Measurements from ENCODE around the gene MTHFD2. TPM values are rescaled to one million over a fixed set of nuclear protein-coding genes. Genes with fewer than 3 reads are reported as not detected.

Gene MTHFD2
- total RNA-seq, 1 donor from 2014 or later: 365 TPM

GRCh38 chr2:74205113-74205512, 6.7 kb downstream of the MTHFD2 start:
- peaks cover 88% of the 10 kb centered on the region for H3K79me2 ChIP-seq (ENCODE audit: insufficient read depth, low read length)
- no peak overlapping the region for H3K4me3 ChIP-seq (ENCODE audit: insufficient read depth, low read depth, low read length)
- H3K27me3 Mint-ChIP-seq (ENCODE audit: low read depth, unreplicated experiment): no peaks in the 10 kb centered on the region
- H3K4me3 Mint-ChIP-seq (ENCODE audit: unreplicated experiment): peak overlapping the region; percentile 4
- peaks cover 83% of the 10 kb centered on the region for H4K20me1 ChIP-seq (ENCODE audit: insufficient read depth, low read length)
- FAIRE-seq: no peak
- no peak for DNase-seq (ENCODE audit: low read depth)
- no peak overlapping the region for H3K27ac Mint-ChIP-seq (ENCODE audit: unreplicated experiment)
- H3K36me3 Mint-ChIP-seq (ENCODE audit: low read depth, unreplicated experiment): peaks cover 27% of the 10 kb centered on the region
- H3K27ac ChIP-seq (ENCODE audit: low read depth, low read length): no peak overlapping the region
- no peak overlapping the region for H3K4me2 ChIP-seq (ENCODE audit: low read length)
- no peaks in the 10 kb centered on the region for H3K27me3 ChIP-seq (ENCODE audit: insufficient read depth, low read length)
- no peak overlapping the region for H3K9ac ChIP-seq (ENCODE audit: low read length)
- H3K9me3 ChIP-seq (ENCODE audit: insufficient read depth, low read depth, low read length): no peaks in the 10 kb centered on the region
- H3K9me3 Mint-ChIP-seq (ENCODE audit: unreplicated experiment): no peaks in the 10 kb centered on the region
- TF ChIP-seq EZH2 (IDR thresholded peaks at IDR 0.05; ENCODE audit: insufficient read depth, low read length): no peak
- TF ChIP-seq, protein P1, sequence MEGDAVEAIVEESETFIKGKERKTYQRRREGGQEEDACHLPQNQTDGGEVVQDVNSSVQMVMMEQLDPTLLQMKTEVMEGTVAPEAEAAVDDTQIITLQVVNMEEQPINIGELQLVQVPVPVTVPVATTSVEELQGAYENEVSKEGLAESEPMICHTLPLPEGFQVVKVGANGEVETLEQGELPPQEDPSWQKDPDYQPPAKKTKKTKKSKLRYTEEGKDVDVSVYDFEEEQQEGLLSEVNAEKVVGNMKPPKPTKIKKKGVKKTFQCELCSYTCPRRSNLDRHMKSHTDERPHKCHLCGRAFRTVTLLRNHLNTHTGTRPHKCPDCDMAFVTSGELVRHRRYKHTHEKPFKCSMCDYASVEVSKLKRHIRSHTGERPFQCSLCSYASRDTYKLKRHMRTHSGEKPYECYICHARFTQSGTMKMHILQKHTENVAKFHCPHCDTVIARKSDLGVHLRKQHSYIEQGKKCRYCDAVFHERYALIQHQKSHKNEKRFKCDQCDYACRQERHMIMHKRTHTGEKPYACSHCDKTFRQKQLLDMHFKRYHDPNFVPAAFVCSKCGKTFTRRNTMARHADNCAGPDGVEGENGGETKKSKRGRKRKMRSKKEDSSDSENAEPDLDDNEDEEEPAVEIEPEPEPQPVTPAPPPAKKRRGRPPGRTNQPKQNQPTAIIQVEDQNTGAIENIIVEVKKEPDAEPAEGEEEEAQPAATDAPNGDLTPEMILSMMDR (IDR thresholded peaks at IDR 0.05; ENCODE audit: insufficient read depth, low read depth, low read length): no peak
- H3K4me1 Mint-ChIP-seq (ENCODE audit: low read depth, unreplicated experiment): peaks cover 41% of the 10 kb centered on the region
- no peak overlapping the region for H2AFZ ChIP-seq (ENCODE audit: low read depth, low read length)
- H3K4me1 ChIP-seq (ENCODE audit: insufficient read depth, low read length): peaks cover 4% of the 10 kb centered on the region
- H3K36me3 ChIP-seq (ENCODE audit: insufficient read depth, low read length): peaks cover 20% of the 10 kb centered on the region

DNA sequence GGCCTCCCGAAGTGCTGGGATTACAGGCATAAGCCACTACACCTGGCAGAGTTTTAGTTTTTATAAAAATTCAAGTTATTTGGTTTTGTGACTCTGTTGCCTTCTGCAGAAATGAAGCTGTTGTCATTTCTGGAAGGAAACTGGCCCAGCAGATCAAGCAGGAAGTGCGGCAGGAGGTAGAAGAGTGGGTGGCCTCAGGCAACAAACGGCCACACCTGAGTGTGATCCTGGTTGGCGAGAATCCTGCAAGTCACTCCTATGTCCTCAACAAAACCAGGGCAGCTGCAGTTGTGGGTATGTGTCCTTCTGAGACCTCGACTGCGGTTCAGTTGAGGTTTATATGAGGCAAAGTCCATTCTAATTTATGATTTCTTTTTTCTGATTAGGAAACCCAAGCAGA, 7.2 kb downstream of the MTHFD2 start:
- peaks cover 24% of the 10 kb centered on the region for H3K36me3 ChIP-seq (ENCODE audit: insufficient read depth, low read length)
- H3K4me2 ChIP-seq (ENCODE audit: low read length): no peak overlapping the region
- no peaks in the 10 kb centered on the region for H3K9me3 ChIP-seq (ENCODE audit: insufficient read depth, low read depth, low read length)
- no peaks in the 10 kb centered on the region for H3K27me3 ChIP-seq (ENCODE audit: insufficient read depth, low read length)
- no peak overlapping the region for H2AFZ ChIP-seq (ENCODE audit: low read depth, low read length)
- H3K9me3 Mint-ChIP-seq (ENCODE audit: unreplicated experiment): no peaks in the 10 kb centered on the region
- H3K27me3 Mint-ChIP-seq (ENCODE audit: low read depth, unreplicated experiment): no peaks in the 10 kb centered on the region
- no peak overlapping the region for H3K4me3 Mint-ChIP-seq (ENCODE audit: unreplicated experiment)
- DNase-seq (ENCODE audit: low read depth) (no peak), FAIRE-seq (no peak)
- no peak overlapping the region for H3K27ac ChIP-seq (ENCODE audit: low read depth, low read length)
- H3K4me3 ChIP-seq (ENCODE audit: insufficient read depth, low read depth, low read length): no peak overlapping the region
- peaks cover 78% of the 10 kb centered on the region for H4K20me1 ChIP-seq (ENCODE audit: insufficient read depth, low read length)
- TF ChIP-seq, protein P1 (IDR thresholded peaks at IDR 0.05; ENCODE audit: insufficient read depth, low read depth, low read length): no peak
- TF ChIP-seq EZH2 (IDR thresholded peaks at IDR 0.05; ENCODE audit: insufficient read depth, low read length): no peak
- peaks cover 27% of the 10 kb centered on the region for H3K36me3 Mint-ChIP-seq (ENCODE audit: low read depth, unreplicated experiment)
- H3K4me1 Mint-ChIP-seq (ENCODE audit: low read depth, unreplicated experiment): peaks cover 43% of the 10 kb centered on the region
- peaks cover 83% of the 10 kb centered on the region for H3K79me2 ChIP-seq (ENCODE audit: insufficient read depth, low read length)
- peak overlapping the region; percentile 72 for H3K27ac Mint-ChIP-seq (ENCODE audit: unreplicated experiment)
- H3K9ac ChIP-seq (ENCODE audit: low read length): no peak overlapping the region
- no peaks in the 10 kb centered on the region for H3K4me1 ChIP-seq (ENCODE audit: insufficient read depth, low read length)

DNA sequence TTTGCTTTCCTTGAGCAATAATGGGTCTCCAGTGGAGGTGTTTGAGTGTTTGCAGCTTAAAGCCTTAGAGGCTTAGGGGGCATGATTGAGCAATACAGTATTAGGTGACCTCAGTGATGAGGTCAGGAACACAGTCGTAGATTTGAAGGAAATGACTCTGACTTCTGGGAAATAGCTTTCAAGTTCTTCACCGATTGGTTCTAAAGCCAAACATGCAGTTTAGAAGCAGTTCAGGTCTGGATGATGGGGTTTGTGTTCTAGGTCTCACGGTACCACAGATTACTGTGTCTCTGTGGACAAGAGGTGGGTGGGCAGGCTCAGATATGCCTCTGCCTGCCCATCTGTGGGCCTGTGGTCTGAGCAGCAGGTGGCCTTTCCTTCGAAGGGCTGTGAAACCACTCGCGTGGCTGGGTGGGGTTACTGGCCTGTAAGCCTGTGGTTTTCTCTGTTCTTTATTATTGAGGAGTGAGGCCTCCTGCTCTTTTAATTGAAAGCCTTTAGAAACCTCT, 7.8 kb downstream of the MTHFD2 start:
- Histone ChIP-seq H2AFZ (ENCODE audit: low read depth, low read length) (no peak overlapping the region), H3K36me3 (ENCODE audit: insufficient read depth, low read length) (peaks cover 29% of the 10 kb centered on the region), H3K9me3 (ENCODE audit: insufficient read depth, low read depth, low read length) (no peaks in the 10 kb centered on the region), H3K27ac (ENCODE audit: low read depth, low read length) (no peak overlapping the region), H4K20me1 (ENCODE audit: insufficient read depth, low read length) (peaks cover 72% of the 10 kb centered on the region), H3K4me1 (ENCODE audit: insufficient read depth, low read length) (no peaks in the 10 kb centered on the region), H3K27me3 (ENCODE audit: insufficient read depth, low read length) (no peaks in the 10 kb centered on the region), H3K4me2 (ENCODE audit: low read length) (no peak overlapping the region), H3K79me2 (ENCODE audit: insufficient read depth, low read length) (peaks cover 77% of the 10 kb centered on the region), H3K9ac (ENCODE audit: low read length) (no peak overlapping the region), H3K4me3 (ENCODE audit: insufficient read depth, low read depth, low read length) (no peak overlapping the region)
- Mint-ChIP-seq H3K9me3 (ENCODE audit: unreplicated experiment) (no peaks in the 10 kb centered on the region), H3K36me3 (ENCODE audit: low read depth, unreplicated experiment) (peaks cover 31% of the 10 kb centered on the region), H3K27ac (ENCODE audit: unreplicated experiment) (peak overlapping the region; percentile 72), H3K4me3 (ENCODE audit: unreplicated experiment) (peak overlapping the region; percentile 23), H3K4me1 (ENCODE audit: low read depth, unreplicated experiment) (peaks cover 40% of the 10 kb centered on the region), H3K27me3 (ENCODE audit: low read depth, unreplicated experiment) (no peaks in the 10 kb centered on the region)
- TF ChIP-seq, protein P1 (IDR thresholded peaks at IDR 0.05; ENCODE audit: insufficient read depth, low read depth, low read length): no peak
- no peak for TF ChIP-seq EZH2 (IDR thresholded peaks at IDR 0.05; ENCODE audit: insufficient read depth, low read length)
- FAIRE-seq (no peak), DNase-seq (ENCODE audit: low read depth) (peak; percentile 34)

Data from astrocyte (in vitro differentiated cells and primary cell).